Body of pancreas (tissue), 4 donors: ENCODE results near the gene MLH1. TPM values are rescaled to one million over a fixed set of nuclear protein-coding genes. Genes with fewer than 3 reads are reported as not detected.
A peak's percentile ranks its signal among the peaks of the same experiment; 100 is the strongest.

Experiments
- ATAC-seq: fragments of 150-250 bp; one replicate; pipeline ENCODE4 v1.9.1; 2016
- DNase-seq, 4 donors: peaks; one replicate each; pipeline ENCODE4 v3.0.0-alpha.2; 2019
- H3K27ac ChIP-seq, 4 donors: fragments of 200-600 bp; sonication (generic); 1 replicate in 3 of 4; 2 replicates in 1 of 4; pipeline versions ENCODE4 v1.5.1 to v1.6.1; 2016 to 2019; ENCODE audit warnings: mild to moderate bottlenecking in 1 of 4, mixed read lengths in 1 of 4, moderate library complexity in 1 of 4
- H3K27me3 ChIP-seq, 2 donors: fragments of 200-600 bp; sonication (generic); one replicate each; pipeline ENCODE4 v1.6.0; 2016; ENCODE audit warnings: mild to moderate bottlenecking in 1 of 2
- H3K36me3 ChIP-seq, 2 donors: fragments of 200-600 bp; sonication (generic); replicated peaks in 1 of 2; 2 replicates each; pipeline ENCODE4 v1.5.1; 2016; ENCODE audit warnings: low read depth in 2 of 2; ENCODE audit not compliant: insufficient read depth in 1 of 2
- H3K4me1 ChIP-seq: fragments of 200-600 bp; sonication (generic); one replicate; pipeline ENCODE4 v1.6.0; 2016
- H3K4me3 ChIP-seq, 2 donors: fragments of 200-600 bp; sonication (generic); 1 replicate in 1 of 2; 2 replicates in 1 of 2; pipeline ENCODE4 v1.5.1; 2016 to 2019
- H3K9me3 ChIP-seq, 3 donors: fragments of 200-600 bp; sonication (generic); 1 replicate in 2 of 3; 2 replicates in 1 of 3; pipeline ENCODE4 v1.5.1; 2016
- CTCF ChIP-seq, 7 experiments: fragments of 450-650 bp in 4 of 7; fragments of 200-600 bp in 3 of 7; sonication (generic) in 3 of 7; IDR thresholded peaks; one replicate each; pipeline ENCODE4 v1.5.1; 2016 to 2019; ENCODE audit warnings: antibody characterized with exemption in 7 of 7
- POLR2A ChIP-seq, 3 donors: fragments of 450-650 bp; IDR thresholded peaks; one replicate each; pipeline ENCODE4 v1.6.1; 2016; ENCODE audit warnings: antibody characterized with exemption in 3 of 3, mild to moderate bottlenecking in 2 of 3
- WGBS, 2 donors: methylation state at CpG; one replicate each; pipeline ENCODE4 v1.1.5; 2017; 5-methylcytosine and 5-hydroxymethylcytosine counted together
- intact Hi-C: fragments of 100-400 bp; cut with DNase I; formaldehyde crosslinking; loops from one replicate; pipeline ENCODE4 v1.15.1; 2023
- total RNA-seq, 2 donors: library from RNA; depleted of rRNA; stranded (reverse); fragments of >200 nt; gene quantifications; one replicate each; pipeline ENCODE4 v1.1.0, GENCODE V29; 2016

MLH1 gene
- total RNA-seq, 2 donors from 2014 or later = 16.9 to 38.9 TPM

GRCh38 chr3:36991147-36991546 is 2.2 kb upstream of the MLH1 start:
- intact Hi-C loops = no loop called here
- H3K27ac ChIP-seq = no peak overlapping the region

GRCh38 chr3:36991923-36992805 is 1.2 kb upstream of the MLH1 start:
- peaks cover 55% of the 10 kb centered on the region for H3K4me1 ChIP-seq
- peaks cover 0 to 2% of the 10 kb centered on the region in 2 donors for H3K36me3 ChIP-seq
- no peaks in the 10 kb centered on the region for H3K9me3 ChIP-seq
- H3K27me3 ChIP-seq = no peaks in the 10 kb centered on the region
- TF ChIP-seq POLR2A (IDR thresholded peaks at IDR 0.05) = no peak
- no peak for TF ChIP-seq CTCF (IDR thresholded peaks at IDR 0.05)
- WGBS, 2 donors = 10 to 26% methylated on average over 14 to 24 of the region's 24 CpGs
- ATAC-seq = no peak
- peak in 3 of 4 donors; percentile 17 to 21 (median 18) for DNase-seq
- H3K27ac ChIP-seq = peak overlapping the region; percentile 93 to 97 (median 95)
- H3K4me3 ChIP-seq = peak overlapping the region; percentile 12 to 38
- intact Hi-C loops = no loop called here

More at GRCh38 chr3:36991147-36991546, 2.2 kb upstream of the MLH1 start:
- H3K9me3 ChIP-seq = no peaks in the 10 kb centered on the region
- H3K27me3 ChIP-seq = no peaks in the 10 kb centered on the region
- no peak for ATAC-seq
- H3K36me3 ChIP-seq = peaks cover 0 to 4% of the 10 kb centered on the region in 2 donors
- DNase-seq = no peak
- peaks cover 55% of the 10 kb centered on the region for H3K4me1 ChIP-seq
- 75% methylated on average over 3 of the region's 3 CpGs for WGBS, 2 donors
- no peak for TF ChIP-seq CTCF (IDR thresholded peaks at IDR 0.05)
- TF ChIP-seq POLR2A (IDR thresholded peaks at IDR 0.05) = no peak
- H3K4me3 ChIP-seq = no peak overlapping the region

- TF ChIP-seq POLR2A (IDR thresholded peaks at IDR 0.05) = peak; percentile 88 to 95 (median 95)
- TF ChIP-seq CTCF (IDR thresholded peaks at IDR 0.05) = peak in 4 of 7 experiments; percentile 35 to 53 (median 46)
- Histone ChIP-seq H3K4me3 (peak within 1 kb of the TSS; percentile 38 to 41), H3K27me3 (no peaks in the 10 kb centered on the region), H3K36me3 (peaks cover 0 to 2% of the 10 kb centered on the region in 2 donors), H3K27ac (peak within 1 kb of the TSS; percentile 93 to 99 (median 95)), H3K9me3 (no peaks in the 10 kb centered on the region), H3K4me1 (peaks cover 52% of the 10 kb centered on the region)
- DNase-seq = peak in 1 of 4 donors; percentile 99
- WGBS, 2 donors = 0% methylated on average over 5 to 48 of the region's 48 CpGs
- ATAC-seq = peak; percentile 40
- intact Hi-C loops = no loop called here
Observed at GRCh38 chr3:36992806-36993325, 452 bp upstream of the MLH1 start, which contains the start of gene EPM2AIP1. TSS of gene EPM2AIP1 (minus strand) at chr3:36993131. CDS start at chr3:36993077, 54 bp downstream.

- WGBS, 2 donors = 76 to 88% methylated on average over 2 of the region's 2 CpGs
- H3K27ac ChIP-seq = no peak overlapping the region
- no peak overlapping the region for H3K4me3 ChIP-seq
- DNase-seq (no peak), ATAC-seq (no peak)
- H3K27me3 ChIP-seq = no peaks in the 10 kb centered on the region
- TF ChIP-seq POLR2A (IDR thresholded peaks at IDR 0.05) (no peak), CTCF (IDR thresholded peaks at IDR 0.05) (no peak)
- no peaks in the 10 kb centered on the region for H3K4me1 ChIP-seq
- peaks cover 5 to 31% of the 10 kb centered on the region in 2 donors for H3K36me3 ChIP-seq
- intact Hi-C loops = no loop called here
- no peaks in the 10 kb centered on the region for H3K9me3 ChIP-seq
Observed at GRCh38 chr3:37014620-37015019, 21.3 kb downstream of the MLH1 start.
